SK-N-MC (cell line): Measurements from ENCODE around the gene CRYL1.

Experiments used
- DNase-seq: peaks from one replicate; pipeline ENCODE4 v3.0.0-alpha.2; 2011; ENCODE audit warnings: low read depth, low spot score
- H3K27ac ChIP-seq: fragments of 200-600 bp; sonication (generic); 2 replicates; pipeline ENCODE4 v1.5.1; 2016; ENCODE audit warnings: mixed run types
- H3K36me3 ChIP-seq: fragments of 200-600 bp; sonication (generic); 2 replicates; pipeline ENCODE4 v1.6.1; 2017; ENCODE audit warnings: antibody characterized with exemption, low read length, mixed read lengths; ENCODE audit not compliant: insufficient read depth
- H3K4me3 ChIP-seq: fragments of 200-600 bp; sonication (generic); 2 replicates; pipeline ENCODE4 v1.5.1; 2016
- H3K9ac ChIP-seq: fragments of 200-600 bp; sonication (generic); 2 replicates; pipeline ENCODE4 v1.8.0; 2017; ENCODE audit warnings: mixed run types, mixed read lengths; ENCODE audit not compliant: insufficient read length
- H3K9me3 ChIP-seq: fragments of 200-600 bp; sonication (generic); 2 replicates; pipeline ENCODE4 v1.6.1; 2017; ENCODE audit warnings: low read depth, mild to moderate bottlenecking, antibody characterized with exemption, low read length, moderate library complexity, mixed read lengths
- EZH2 ChIP-seq: fragments of 200-600 bp; sonication (generic); IDR thresholded peaks from one replicate; pipeline ENCODE4 v1.6.1; 2017; ENCODE audit warnings: antibody characterized with exemption
- FOXP2 ChIP-seq: optimal IDR thresholded peaks from 2 replicates; pipeline ENCODE3; 2011; ENCODE audit warnings: mild to moderate bottlenecking, moderate library complexity; ENCODE audit not compliant: insufficient read depth; ENCODE audit errors: extremely low read length, control extremely low read depth
- POLR2AphosphoS5 ChIP-seq: IDR thresholded peaks from 2 replicates; pipeline ENCODE4 v1.6.1; 2012; ENCODE audit warnings: mild to moderate bottlenecking, low read depth, low read length, borderline replicate concordance

CRYL1 gene

GRCh38 chr13:20394506-20394905, 131.2 kb downstream of the CRYL1 start:
- Histone ChIP-seq H3K4me3 (no peak overlapping the region), H3K9me3 (no peaks in the 10 kb centered on the region), H3K36me3 (no peaks in the 10 kb centered on the region), H3K27ac (no peak overlapping the region), H3K9ac (no peak overlapping the region)
- DNase-seq, result no peak
- TF ChIP-seq FOXP2, result no peak
- no peak for TF ChIP-seq POLR2AphosphoS5
- TF ChIP-seq EZH2, result no peak

- Histone ChIP-seq H3K36me3 (no peaks in the 10 kb centered on the region), H3K27ac (no peak overlapping the region), H3K9ac (no peak overlapping the region), H3K9me3 (no peaks in the 10 kb centered on the region), H3K4me3 (no peak overlapping the region)
- no peak for DNase-seq
- TF ChIP-seq FOXP2 (no peak), POLR2AphosphoS5 (no peak), EZH2 (no peak)
Observed at GRCh38 chr13:20394169-20394501, 131.5 kb downstream of the CRYL1 start.

- no peaks in the 10 kb centered on the region for H3K9me3 ChIP-seq
- H3K27ac ChIP-seq, result no peak overlapping the region
- no peak overlapping the region for H3K4me3 ChIP-seq
- no peak for TF ChIP-seq EZH2
- H3K9ac ChIP-seq, result no peak overlapping the region
- DNase-seq, result no peak
- H3K36me3 ChIP-seq, result no peaks in the 10 kb centered on the region
Observed at GRCh38 chr13:20393273-20394168, 132.1 kb downstream of the CRYL1 start.

- no peaks in the 10 kb centered on the region for H3K36me3 ChIP-seq
- H3K27ac ChIP-seq, result no peak overlapping the region
- DNase-seq, result no peak
- no peak for TF ChIP-seq EZH2
- TF ChIP-seq FOXP2, result no peak
- TF ChIP-seq POLR2AphosphoS5, result no peak
- H3K9me3 ChIP-seq, result no peaks in the 10 kb centered on the region
- H3K4me3 ChIP-seq, result no peak overlapping the region
- H3K9ac ChIP-seq, result no peak overlapping the region
Observed at GRCh38 chr13:20392530-20392929, 133.1 kb downstream of the CRYL1 start.

GRCh38 chr13:20391597-20392452, 133.8 kb downstream of the CRYL1 start:
- DNase-seq, result no peak
- no peaks in the 10 kb centered on the region for H3K36me3 ChIP-seq
- no peak overlapping the region for H3K4me3 ChIP-seq
- TF ChIP-seq EZH2 (no peak), FOXP2 (no peak), POLR2AphosphoS5 (no peak)
- H3K27ac ChIP-seq, result no peak overlapping the region
- no peak overlapping the region for H3K9ac ChIP-seq
- H3K9me3 ChIP-seq, result no peaks in the 10 kb centered on the region

GRCh38 chr13:20390526-20391175, 135.0 kb downstream of the CRYL1 start:
- Histone ChIP-seq H3K36me3 (no peaks in the 10 kb centered on the region), H3K9ac (no peak overlapping the region), H3K4me3 (no peak overlapping the region), H3K27ac (no peak overlapping the region), H3K9me3 (no peaks in the 10 kb centered on the region)
- DNase-seq, result no peak
- no peak for TF ChIP-seq FOXP2
- TF ChIP-seq EZH2, result no peak
- no peak for TF ChIP-seq POLR2AphosphoS5

- H3K9me3 ChIP-seq, result no peaks in the 10 kb centered on the region
- TF ChIP-seq POLR2AphosphoS5 (no peak), EZH2 (no peak), FOXP2 (no peak)
- H3K27ac ChIP-seq, result no peak overlapping the region
- DNase-seq, result no peak
- no peak overlapping the region for H3K9ac ChIP-seq
- no peaks in the 10 kb centered on the region for H3K36me3 ChIP-seq
- H3K4me3 ChIP-seq, result no peak overlapping the region
Observed at GRCh38 chr13:20389696-20390525, 135.7 kb downstream of the CRYL1 start.

- Histone ChIP-seq H3K27ac (no peak overlapping the region), H3K4me3 (no peak overlapping the region)
Observed at GRCh38 chr13:20388184-20388583, 137.5 kb downstream of the CRYL1 start.

More at GRCh38 chr13:20388184-20388583, 137.5 kb downstream of the CRYL1 start:
- DNase-seq, result no peak
- TF ChIP-seq FOXP2, result no peak
- no peak for TF ChIP-seq EZH2
- TF ChIP-seq POLR2AphosphoS5, result no peak
- Histone ChIP-seq H3K9me3 (no peaks in the 10 kb centered on the region), H3K9ac (no peak overlapping the region), H3K36me3 (no peaks in the 10 kb centered on the region)
